IPS DF 6.9 (cell line): ENCODE measurements around the gene NXF1.
"Not testable (repeated sequence)": the region's sequence is repeated elsewhere in the genome, so short reads cannot be mapped to it uniquely, and the experiment has no call there.

Experiments
- DNase-seq: peaks from one replicate; pipeline ENCODE4 v3.0.0-alpha.2; 2013; ENCODE audit warnings: low read depth, low spot score
- H3K27ac ChIP-seq: one replicate; pipeline ENCODE4 v1.5.1; 2013; ENCODE audit warnings: low read length, control low read depth
- H3K27me3 ChIP-seq: 2 replicates; pipeline ENCODE4 v1.6.1; 2013; ENCODE audit warnings: mild to moderate bottlenecking, low read length; ENCODE audit not compliant: control insufficient read depth, insufficient read depth
- H3K36me3 ChIP-seq: 2 replicates; pipeline ENCODE4 v1.6.1; 2013; ENCODE audit warnings: low read length; ENCODE audit not compliant: control insufficient read depth, insufficient read depth
- H3K4me1 ChIP-seq: 2 replicates; pipeline ENCODE4 v1.6.1; 2013; ENCODE audit warnings: low read length; ENCODE audit not compliant: control insufficient read depth, insufficient read depth
- H3K4me3 ChIP-seq: 2 replicates; pipeline ENCODE4 v1.5.1; 2013; ENCODE audit warnings: mild to moderate bottlenecking, low read length
- H3K9me3 ChIP-seq: 2 replicates; pipeline ENCODE4 v1.6.1; 2013; ENCODE audit warnings: low read length, inconsistent platforms; ENCODE audit not compliant: control insufficient read depth, insufficient read depth
- WGBS: extraction: QIAGEN DNeasy Blood & Tissue Kit; methylation state at CpG from one replicate; pipeline ENCODE4 v1.1.7; 2013; ENCODE audit warnings: mixed read lengths, missing lambda C conversion rate; ENCODE audit not compliant: insufficient read length, insufficient coverage; 5-methylcytosine and 5-hydroxymethylcytosine counted together

NXF1 gene

DNA sequence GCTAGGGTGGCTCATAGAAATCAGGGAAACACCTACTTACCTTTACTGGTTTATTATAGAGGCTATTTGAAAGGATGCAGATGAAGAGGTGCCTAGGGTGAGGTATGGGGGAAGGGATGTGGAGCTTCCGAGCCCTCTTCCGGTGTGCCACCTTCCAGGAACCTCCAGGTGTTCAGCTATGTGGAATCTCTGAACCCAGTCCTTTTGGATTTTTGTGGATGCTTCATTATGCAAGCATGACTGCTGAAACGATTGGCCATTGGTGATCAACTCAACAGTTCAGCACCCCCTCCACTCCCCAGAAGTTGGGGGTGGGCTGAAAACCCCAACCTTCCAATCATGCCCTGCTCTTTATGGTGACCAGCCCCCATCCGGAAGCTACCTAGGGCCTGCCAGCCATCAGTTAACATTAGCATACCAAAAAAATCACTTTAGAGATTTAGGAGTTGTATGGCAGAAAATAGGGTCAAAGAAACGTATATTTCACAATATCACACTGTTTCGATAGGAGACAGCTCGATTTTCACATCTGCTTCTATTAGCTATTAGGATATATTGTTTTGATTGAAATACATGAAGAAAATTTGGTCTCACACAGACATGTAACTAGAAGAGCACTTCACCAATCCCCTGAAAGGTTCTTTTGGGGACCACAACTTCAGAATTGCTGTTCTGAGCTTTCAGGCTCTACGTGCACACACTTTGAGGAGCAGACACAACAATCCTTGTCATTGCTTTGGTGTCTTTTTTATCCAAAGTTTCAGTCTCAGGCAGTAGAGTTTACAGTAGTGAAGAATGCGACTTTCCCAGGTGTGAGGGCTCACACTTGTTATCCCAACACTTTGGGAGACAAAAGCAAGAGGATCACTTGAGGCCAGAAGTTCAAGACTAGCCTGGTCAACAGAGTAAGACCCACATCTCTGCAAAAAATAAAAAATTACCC is 47.1 kb downstream of the NXF1 start:
- H3K36me3 ChIP-seq, result 0 out of 2 replicates have a peak, but pooled peaks cover 1% of the 10 kb centered on the region
- peak; percentile 86 for DNase-seq
- peak overlapping the region; percentile 20 for H3K27ac ChIP-seq
- H3K4me1 ChIP-seq, result no peaks in the 10 kb centered on the region
- H3K4me3 ChIP-seq, result peak overlapping the region; percentile 44; the same call in 1 of the 2 replicates
- no peaks in the 10 kb centered on the region for H3K27me3 ChIP-seq
- no peaks in the 10 kb centered on the region for H3K9me3 ChIP-seq
- no CpG with 5 or more reads among the region's 9 CpGs for WGBS

DNA sequence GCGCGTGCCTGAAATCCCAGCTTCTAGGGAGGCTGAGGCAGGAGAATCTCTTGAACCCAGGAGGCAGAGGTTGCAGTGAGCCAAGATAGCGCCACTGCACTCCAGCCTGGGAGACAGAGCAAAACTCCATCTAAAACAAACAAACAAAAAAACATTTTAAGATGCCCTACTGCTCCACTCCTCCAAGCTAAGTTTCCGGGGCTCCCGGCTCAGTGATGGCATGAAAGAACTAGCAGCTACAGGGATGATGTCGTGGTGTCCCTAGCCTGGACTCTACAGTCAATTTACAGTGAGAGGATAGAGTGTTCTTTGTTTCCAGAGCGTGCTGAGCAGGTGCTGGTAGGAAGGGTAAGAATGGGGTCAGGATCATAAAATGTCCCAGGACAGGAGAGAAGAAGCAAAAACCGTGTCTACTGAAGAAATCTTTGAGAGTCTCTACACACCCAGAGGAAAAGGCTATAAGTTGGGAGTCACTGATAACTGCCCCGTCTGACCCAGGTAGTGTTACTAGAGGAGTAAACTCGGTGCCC is 50.1 kb downstream of the NXF1 start:
- no peaks in the 10 kb centered on the region for H3K27me3 ChIP-seq
- no peak overlapping the region for H3K4me3 ChIP-seq

DNA sequence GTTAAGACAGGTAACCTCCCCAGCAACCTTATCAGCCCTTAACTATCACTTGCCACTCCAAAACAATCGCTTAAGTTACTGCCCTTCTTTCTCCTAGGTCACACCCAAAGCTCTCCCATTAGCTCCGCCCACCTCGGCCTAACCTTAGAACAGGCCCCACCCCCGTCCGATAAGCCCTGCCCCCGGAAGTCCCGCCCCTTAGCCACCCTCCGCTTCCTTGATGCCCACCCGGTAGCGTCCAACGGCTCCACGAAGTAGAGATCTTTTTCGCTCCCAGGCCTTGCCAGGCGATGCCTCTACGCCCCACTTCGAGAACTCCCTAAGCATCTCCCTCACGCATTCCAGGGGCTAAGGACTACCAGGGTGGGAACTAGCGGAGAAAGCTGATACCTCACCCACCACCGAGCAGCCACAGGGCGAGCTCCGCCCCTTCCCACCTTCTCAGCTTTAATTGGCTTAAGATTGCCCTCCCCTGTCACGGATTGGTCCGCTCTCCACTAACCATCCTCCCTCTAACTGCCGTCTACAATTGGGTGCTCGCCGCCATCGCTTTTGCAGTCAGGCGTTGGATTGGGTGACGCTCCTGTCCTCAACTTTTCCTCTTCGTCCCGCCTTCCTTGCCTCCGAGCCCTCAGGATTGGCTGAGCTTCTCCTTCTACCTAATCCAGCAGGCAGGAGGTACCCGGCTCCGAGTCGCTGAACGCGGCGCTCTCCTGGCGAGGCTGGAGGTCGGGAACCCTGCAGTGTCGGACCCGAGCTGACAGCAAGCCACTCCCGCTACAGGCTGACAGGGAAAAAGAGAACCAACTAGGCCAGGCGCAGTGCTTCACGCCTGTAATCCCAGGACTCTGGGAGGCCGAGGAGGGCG is 51.3 kb downstream of the NXF1 start, which contains the start of gene ZBTB3:
Gene ZBTB3 (minus strand): TSS at position 425 of the 868 bp plus-strand sequence. CDS start 496 bp downstream, outside the sequence.
- Histone ChIP-seq H3K27ac (no peak within 1 kb of the TSS), H3K27me3 (no peaks in the 10 kb centered on the region), H3K9me3 (no peaks in the 10 kb centered on the region), H3K4me3 (peak within 1 kb of the TSS; percentile 59; the same call in 1 of the 2 replicates), H3K36me3 (peaks cover 16% of the 10 kb centered on the region), H3K4me1 (no peaks in the 10 kb centered on the region)
- peak; percentile 100 for DNase-seq
- no CpG with 5 or more reads among the region's 47 CpGs for WGBS

More for the DNA sequence above, 50.1 kb downstream of the NXF1 start:
- Histone ChIP-seq H3K36me3 (peaks cover 14% of the 10 kb centered on the region), H3K9me3 (no peaks in the 10 kb centered on the region), H3K4me1 (no peaks in the 10 kb centered on the region), H3K27ac (no peak overlapping the region)
- DNase-seq, result no peak
- no CpG with 5 or more reads among the region's 10 CpGs for whole genome bisulfite sequencing

DNA sequence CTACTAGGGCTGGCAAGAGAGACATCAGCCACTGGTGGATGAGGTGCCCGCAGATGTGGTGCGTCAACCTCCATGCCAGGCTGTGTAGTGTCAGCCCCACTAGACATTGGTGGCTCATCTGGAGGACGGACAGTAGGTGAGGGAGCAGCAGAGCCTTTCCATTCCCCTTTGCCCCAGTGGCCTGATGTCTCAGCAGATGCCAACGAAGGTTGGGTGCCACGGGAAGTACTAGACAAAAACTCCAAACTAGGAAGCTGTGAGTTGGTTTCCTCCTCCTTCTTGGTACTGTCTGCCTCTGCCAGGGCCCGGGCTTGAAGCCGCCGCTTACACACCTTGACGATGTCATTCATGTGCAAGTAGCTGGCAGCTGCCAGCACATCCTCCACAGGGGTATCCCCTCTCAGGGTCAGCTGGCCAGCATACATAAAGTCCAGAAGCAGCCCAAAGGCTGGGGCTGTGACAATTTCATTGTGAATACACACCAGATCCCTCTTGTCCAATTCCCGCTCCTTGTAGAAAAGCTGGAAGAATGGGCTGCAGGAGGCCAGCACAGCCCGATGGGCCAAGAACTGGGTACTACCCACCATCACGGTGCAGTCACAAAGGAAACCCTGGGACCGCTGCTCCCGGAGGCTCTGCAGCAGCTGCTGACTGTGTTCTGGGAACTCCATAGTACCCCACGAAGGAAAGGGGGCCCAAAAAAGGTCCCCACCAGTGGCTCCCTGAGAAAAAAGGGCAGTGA is 52.1 kb downstream of the NXF1 start:
- H3K36me3 ChIP-seq, result peaks cover 18% of the 10 kb centered on the region
- DNase-seq, result no peak
- H3K9me3 ChIP-seq, result no peaks in the 10 kb centered on the region
- no peak overlapping the region; the same call in 1 of the 2 replicates for H3K4me3 ChIP-seq
- H3K4me1 ChIP-seq, result no peaks in the 10 kb centered on the region
- no peaks in the 10 kb centered on the region for H3K27me3 ChIP-seq
- WGBS, result no CpG with 5 or more reads among the region's 15 CpGs
- no peak overlapping the region for H3K27ac ChIP-seq

GRCh38 chr11:62752177-62752785 is 53.0 kb downstream of the NXF1 start:
- DNase-seq, result no peak
- no peaks in the 10 kb centered on the region for H3K27me3 ChIP-seq
- no peak overlapping the region for H3K27ac ChIP-seq
- no peak overlapping the region for H3K4me3 ChIP-seq
- peaks cover 18% of the 10 kb centered on the region for H3K36me3 ChIP-seq
- H3K9me3 ChIP-seq, result no peaks in the 10 kb centered on the region
- no peaks in the 10 kb centered on the region for H3K4me1 ChIP-seq
- no CpG with 5 or more reads among the region's 14 CpGs for WGBS

GRCh38 chr11:62749931-62750330 is 55.3 kb downstream of the NXF1 start:
- not testable (repeated sequence) for H3K27ac ChIP-seq, H3K27me3 ChIP-seq, H3K4me1 ChIP-seq, H3K4me3 ChIP-seq, DNase-seq, H3K9me3 ChIP-seq
- H3K36me3 ChIP-seq, result peaks cover 18% of the 10 kb centered on the region
- WGBS, result no CpG with 5 or more reads among the region's 5 CpGs

GRCh38 chr11:62747475-62748160 is 57.6 kb downstream of the NXF1 start:
- no peaks in the 10 kb centered on the region for H3K9me3 ChIP-seq
- no CpG with 5 or more reads among the region's 9 CpGs for WGBS
- no peak overlapping the region for H3K4me3 ChIP-seq
- DNase-seq, result no peak
- no peaks in the 10 kb centered on the region for H3K4me1 ChIP-seq
- H3K27ac ChIP-seq, result no peak overlapping the region
- H3K36me3 ChIP-seq, result peaks cover 12% of the 10 kb centered on the region
- no peaks in the 10 kb centered on the region for H3K27me3 ChIP-seq
